Lung (tissue), 12 donors: ENCODE data around the gene LUC7L. TPM values are rescaled to one million over a fixed set of nuclear protein-coding genes. Genes with fewer than 3 reads are reported as not detected.
"Not testable (repeated sequence)": the region's sequence is repeated elsewhere in the genome, so short reads cannot be mapped to it uniquely, and the experiment has no call there.

Experiments
- ATAC-seq: fragments of 200-7000 bp; cut with Tn5 transposase; one replicate; pipeline ENCODE4 v1.9.1; 2020; ENCODE audit warnings: moderate number of reproducible peaks; ENCODE audit not compliant: insufficient read depth, low FRiP score
- DNase-seq, 3 donors: peaks; one replicate each; pipeline ENCODE4 v3.0.0-alpha.2; 2013 to 2017
- H3K27ac ChIP-seq, 2 donors: one replicate each; pipeline ENCODE4 v1.5.1; 2013; ENCODE audit warnings: mild to moderate bottlenecking in 2 of 2, moderate library complexity in 2 of 2, control low read depth in 1 of 2, inconsistent platforms in 1 of 2, low read depth in 1 of 2, low read length in 1 of 2
- H3K27me3 ChIP-seq, 3 donors: one replicate each; pipeline ENCODE4 v1.5.1; 2013; ENCODE audit warnings: low read length in 2 of 3; ENCODE audit not compliant: control insufficient read depth in 3 of 3, insufficient read depth in 3 of 3
- H3K36me3 ChIP-seq, 4 donors: one replicate each; pipeline ENCODE4 v1.5.1; 2013; ENCODE audit warnings: low read length in 4 of 4, mild to moderate bottlenecking in 1 of 4, moderate library complexity in 1 of 4; ENCODE audit not compliant: control insufficient read depth in 4 of 4, insufficient read depth in 4 of 4
- H3K4me1 ChIP-seq, 5 donors: one replicate each; pipeline ENCODE4 v1.5.1; 2013; ENCODE audit warnings: low read length in 5 of 5, mild to moderate bottlenecking in 2 of 5, moderate library complexity in 1 of 5; ENCODE audit not compliant: control insufficient read depth in 5 of 5, insufficient read depth in 5 of 5
- H3K4me3 ChIP-seq: one replicate; pipeline ENCODE4 v1.5.1; 2013; ENCODE audit warnings: mild to moderate bottlenecking, control low read depth, moderate library complexity
- H3K9ac ChIP-seq, 2 donors: one replicate each; pipeline ENCODE4 v1.5.1; 2013; ENCODE audit warnings: low read length in 2 of 2, control low read depth in 1 of 2; ENCODE audit not compliant: insufficient read depth in 1 of 2
- H3K9me3 ChIP-seq, 4 donors: one replicate each; pipeline ENCODE4 v1.5.1; 2013; ENCODE audit warnings: low read length in 3 of 4, mild to moderate bottlenecking in 1 of 4, moderate library complexity in 1 of 4; ENCODE audit not compliant: control insufficient read depth in 4 of 4, insufficient read depth in 3 of 4
- CTCF ChIP-seq: IDR thresholded peaks from 2 replicates; pipeline ENCODE4 v1.5.1; 2012; ENCODE audit warnings: mild to moderate bottlenecking; ENCODE audit errors: control extremely low read depth, extremely low read depth
- WGBS, 2 donors: extraction: QIAGEN DNeasy Blood & Tissue Kit; methylation state at CpG; one replicate each; pipeline ENCODE4 v1.1.7; 2013; 5-methylcytosine and 5-hydroxymethylcytosine counted together
- polyA plus RNA-seq, 2 donors: library from polyadenylated mRNA; stranded (reverse); fragments of 200-250 nt; gene quantifications; one replicate each; pipeline ENCODE4 v1.2.1, GENCODE V29; 2013
- total RNA-seq, 2 donors: library from RNA; depleted of rRNA in 1 of 2; stranded (reverse); fragments of >200 nt in 1 of 2; gene quantifications; one replicate each; pipeline ENCODE4 v1.2.1, GENCODE V29; 2014 to 2021
- donor health status: control.
- donor health status: control.
- donor health status: Bipolar disorder and iron deficiency.
- donor health status: healthy.
- donor health status: DM: yes; HTN: yes; CAD: no.

LUC7L gene
- total and polyA plus RNA-seq, 4 donors, result 35.2 to 115 (median 80.8) TPM

GRCh38 chr16:175011-175949 is 54.0 kb downstream of the LUC7L start:
- Histone ChIP-seq H3K27me3 (peaks cover 7 to 54% (median 51%) of the 10 kb centered on the region in 3 donors), H3K4me1 (peaks cover 0 to 4% (median 0%) of the 10 kb centered on the region in 5 donors), H3K9me3 (no peaks in the 10 kb centered on the region), H3K27ac (no peak overlapping the region), H3K4me3 (no peak overlapping the region), H3K9ac (no peak overlapping the region), H3K36me3 (no peaks in the 10 kb centered on the region)
- ATAC-seq (no peak), DNase-seq (no peak)
- no peak for TF ChIP-seq CTCF
- WGBS, 2 donors, result 8 to 24% methylated on average over 8 of the region's 8 CpGs

- H3K4me1 ChIP-seq, H3K4me3 ChIP-seq, H3K9me3 ChIP-seq, H3K27ac ChIP-seq, H3K9ac ChIP-seq, ATAC-seq, H3K36me3 ChIP-seq: not testable (repeated sequence)
- DNase-seq, result peak in 1 of 3 donors; percentile 30
- 18 to 21% methylated on average over 6 to 9 of the region's 13 CpGs for WGBS, 2 donors
- peaks cover 7 to 48% (median 44%) of the 10 kb centered on the region in 3 donors for H3K27me3 ChIP-seq
Measured at GRCh38 chr16:173928-174769, 55.1 kb downstream of the LUC7L start.

GRCh38 chr16:173211-173854 is 55.9 kb downstream of the LUC7L start:
- peaks cover 7 to 51% (median 46%) of the 10 kb centered on the region in 3 donors for H3K27me3 ChIP-seq
- WGBS, 2 donors, result 3 to 9% methylated on average over 15 to 32 of the region's 44 CpGs
- not testable (repeated sequence) for H3K27ac ChIP-seq, H3K9me3 ChIP-seq, DNase-seq, H3K9ac ChIP-seq, H3K36me3 ChIP-seq, ATAC-seq, H3K4me3 ChIP-seq, H3K4me1 ChIP-seq

- not testable (repeated sequence) for H3K4me3 ChIP-seq, H3K9me3 ChIP-seq, H3K36me3 ChIP-seq, H3K27ac ChIP-seq, H3K9ac ChIP-seq, ATAC-seq, H3K4me1 ChIP-seq, DNase-seq
- peaks cover 7 to 50% (median 45%) of the 10 kb centered on the region in 3 donors for H3K27me3 ChIP-seq
- no CpG with 5 or more reads among the region's 74 CpGs for WGBS, 2 donors
Measured at GRCh38 chr16:172374-172941, 56.8 kb downstream of the LUC7L start, which contains the start of gene HBA2. Gene HBA2, plus strand, starts transcription at chr16:172876. Its CDS starts 37 bp downstream, at chr16:172913.
